Activated T-helper 1 cell treated with Interleukin-2 at 50 U/mL for 16 hours (primary cell): ENCODE results near the gene UQCRC2.
"Not testable (repeated sequence)": the region's sequence is repeated elsewhere in the genome, so short reads cannot be mapped to it uniquely, and the experiment has no call there.

Source experiments
- DNase-seq: peaks from one replicate; pipeline ENCODE4 v3.0.0-alpha.2; 2020; ENCODE audit warnings: low read depth

The UQCRC2 gene

GRCh38 chr16:22010902-22011301 lies 57.7 kb downstream of the UQCRC2 start:
- no peak for DNase-seq

- DNase-seq = no peak
Measured at GRCh38 chr16:22012241-22012640, 59.1 kb downstream of the UQCRC2 start.

GRCh38 chr16:22013486-22013885 lies 60.3 kb downstream of the UQCRC2 start:
- no peak for DNase-seq

- DNase-seq = no peak
Measured at GRCh38 chr16:22014271-22014873, 61.2 kb downstream of the UQCRC2 start.

- no peak for DNase-seq
Measured at GRCh38 chr16:22016927-22017326, 63.8 kb downstream of the UQCRC2 start.

DNA sequence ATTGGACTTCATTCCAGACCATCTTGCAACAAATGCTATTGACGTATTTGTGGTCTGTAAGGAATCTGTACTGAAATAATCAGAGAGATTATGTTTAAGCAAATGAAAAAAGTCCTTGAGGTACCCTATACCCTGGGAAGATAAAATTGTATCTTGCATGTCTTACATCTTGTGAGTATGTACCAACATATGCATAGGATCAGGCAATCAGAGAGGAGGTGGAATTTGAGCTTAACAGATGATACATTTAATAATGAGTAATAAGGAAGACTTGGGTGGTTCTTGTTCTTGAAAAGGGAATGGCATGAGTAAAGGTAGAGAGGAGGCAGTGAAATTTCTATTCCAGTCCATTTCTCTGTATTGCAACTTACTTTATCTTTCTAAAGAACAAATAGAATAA lies 65.4 kb downstream of the UQCRC2 start:
- no peak for DNase-seq

- no peak for DNase-seq
Measured at GRCh38 chr16:22022151-22022550, 69.0 kb downstream of the UQCRC2 start.

DNA sequence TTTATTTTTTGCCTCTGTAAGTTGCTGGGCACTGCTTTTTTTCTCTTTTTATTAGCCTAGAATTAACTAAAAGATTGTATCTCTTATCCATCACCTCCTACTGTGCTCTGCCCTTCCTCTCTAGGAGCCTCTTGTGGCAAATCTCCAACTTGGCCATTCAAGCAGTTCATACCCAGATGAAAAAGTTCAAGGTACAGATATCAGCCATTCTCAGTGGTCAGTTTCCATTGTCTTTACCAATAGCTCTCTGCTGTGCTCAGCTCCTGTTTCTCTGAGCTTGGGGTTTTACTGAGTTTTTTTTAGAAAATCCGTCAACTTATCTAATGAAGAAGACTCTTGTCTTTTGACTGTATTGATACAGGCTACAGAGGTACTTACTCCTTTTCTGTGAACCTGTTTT lies 70.3 kb downstream of the UQCRC2 start:
- DNase-seq = no peak

DNA sequence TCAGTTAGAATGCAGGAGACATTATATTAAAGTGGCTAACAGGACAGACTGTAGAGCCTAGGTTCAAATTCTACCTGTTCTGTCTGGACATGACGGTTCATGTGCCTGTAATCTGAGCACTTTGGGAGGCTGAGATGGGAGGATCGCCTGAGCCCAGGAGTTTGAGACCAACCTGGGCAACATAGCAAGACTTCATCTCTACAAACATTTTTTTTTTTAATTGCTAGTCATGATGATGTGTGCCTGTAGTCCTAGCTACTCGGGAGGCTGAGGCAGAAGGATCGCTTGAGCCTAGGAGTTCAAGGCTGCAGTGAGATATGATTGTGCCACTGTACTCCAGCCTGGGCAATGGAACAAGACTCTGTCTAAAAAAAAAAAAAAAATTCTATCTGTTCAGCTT lies 71.6 kb downstream of the UQCRC2 start:
- not testable (repeated sequence) for DNase-seq

GRCh38 chr16:22027633-22028032 lies 74.5 kb downstream of the UQCRC2 start:
- DNase-seq = no peak

- DNase-seq = no peak
Measured at GRCh38 chr16:22029632-22030031, 76.5 kb downstream of the UQCRC2 start.

GRCh38 chr16:22030087-22030812 lies 77.1 kb downstream of the UQCRC2 start:
- DNase-seq = no peak

DNA sequence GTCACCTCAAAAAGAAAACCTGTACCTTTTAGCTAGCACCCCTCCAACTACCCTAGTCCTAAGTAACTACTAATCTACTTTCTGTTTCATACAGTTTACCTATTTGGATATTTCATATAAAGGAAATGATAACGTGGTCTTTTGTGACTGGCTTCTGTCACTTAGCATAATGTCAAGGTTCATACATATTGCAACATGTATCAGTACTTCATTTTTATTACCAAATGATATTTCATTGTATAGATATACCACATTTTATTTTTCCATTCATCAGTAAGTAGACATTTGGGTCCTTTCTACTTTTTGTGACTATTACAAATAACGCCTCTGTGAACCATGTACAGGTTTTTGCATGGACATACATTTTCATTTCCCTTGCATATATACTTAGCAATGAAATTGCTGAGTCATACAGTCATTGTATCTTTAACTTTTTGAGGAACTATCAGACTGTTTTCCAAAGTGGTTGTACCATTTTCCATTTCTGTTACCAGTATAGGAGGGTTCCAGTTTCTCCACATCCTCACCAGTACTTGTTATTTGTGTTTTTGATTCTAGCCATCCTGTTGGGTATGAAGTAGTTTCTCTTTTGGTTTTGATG lies 78.4 kb downstream of the UQCRC2 start:
- DNase-seq = no peak
